ENCODE results near the gene PLB1.

Gene PLB1, protein sequence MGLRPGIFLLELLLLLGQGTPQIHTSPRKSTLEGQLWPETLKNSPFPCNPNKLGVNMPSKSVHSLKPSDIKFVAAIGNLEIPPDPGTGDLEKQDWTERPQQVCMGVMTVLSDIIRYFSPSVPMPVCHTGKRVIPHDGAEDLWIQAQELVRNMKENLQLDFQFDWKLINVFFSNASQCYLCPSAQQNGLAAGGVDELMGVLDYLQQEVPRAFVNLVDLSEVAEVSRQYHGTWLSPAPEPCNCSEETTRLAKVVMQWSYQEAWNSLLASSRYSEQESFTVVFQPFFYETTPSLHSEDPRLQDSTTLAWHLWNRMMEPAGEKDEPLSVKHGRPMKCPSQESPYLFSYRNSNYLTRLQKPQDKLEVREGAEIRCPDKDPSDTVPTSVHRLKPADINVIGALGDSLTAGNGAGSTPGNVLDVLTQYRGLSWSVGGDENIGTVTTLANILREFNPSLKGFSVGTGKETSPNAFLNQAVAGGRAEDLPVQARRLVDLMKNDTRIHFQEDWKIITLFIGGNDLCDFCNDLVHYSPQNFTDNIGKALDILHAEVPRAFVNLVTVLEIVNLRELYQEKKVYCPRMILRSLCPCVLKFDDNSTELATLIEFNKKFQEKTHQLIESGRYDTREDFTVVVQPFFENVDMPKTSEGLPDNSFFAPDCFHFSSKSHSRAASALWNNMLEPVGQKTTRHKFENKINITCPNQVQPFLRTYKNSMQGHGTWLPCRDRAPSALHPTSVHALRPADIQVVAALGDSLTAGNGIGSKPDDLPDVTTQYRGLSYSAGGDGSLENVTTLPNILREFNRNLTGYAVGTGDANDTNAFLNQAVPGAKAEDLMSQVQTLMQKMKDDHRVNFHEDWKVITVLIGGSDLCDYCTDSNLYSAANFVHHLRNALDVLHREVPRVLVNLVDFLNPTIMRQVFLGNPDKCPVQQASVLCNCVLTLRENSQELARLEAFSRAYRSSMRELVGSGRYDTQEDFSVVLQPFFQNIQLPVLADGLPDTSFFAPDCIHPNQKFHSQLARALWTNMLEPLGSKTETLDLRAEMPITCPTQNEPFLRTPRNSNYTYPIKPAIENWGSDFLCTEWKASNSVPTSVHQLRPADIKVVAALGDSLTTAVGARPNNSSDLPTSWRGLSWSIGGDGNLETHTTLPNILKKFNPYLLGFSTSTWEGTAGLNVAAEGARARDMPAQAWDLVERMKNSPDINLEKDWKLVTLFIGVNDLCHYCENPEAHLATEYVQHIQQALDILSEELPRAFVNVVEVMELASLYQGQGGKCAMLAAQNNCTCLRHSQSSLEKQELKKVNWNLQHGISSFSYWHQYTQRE (N-terminal part only)
- total RNA-seq, result 0.26 to 0.60 reads per million in 2 experiments

DNA sequence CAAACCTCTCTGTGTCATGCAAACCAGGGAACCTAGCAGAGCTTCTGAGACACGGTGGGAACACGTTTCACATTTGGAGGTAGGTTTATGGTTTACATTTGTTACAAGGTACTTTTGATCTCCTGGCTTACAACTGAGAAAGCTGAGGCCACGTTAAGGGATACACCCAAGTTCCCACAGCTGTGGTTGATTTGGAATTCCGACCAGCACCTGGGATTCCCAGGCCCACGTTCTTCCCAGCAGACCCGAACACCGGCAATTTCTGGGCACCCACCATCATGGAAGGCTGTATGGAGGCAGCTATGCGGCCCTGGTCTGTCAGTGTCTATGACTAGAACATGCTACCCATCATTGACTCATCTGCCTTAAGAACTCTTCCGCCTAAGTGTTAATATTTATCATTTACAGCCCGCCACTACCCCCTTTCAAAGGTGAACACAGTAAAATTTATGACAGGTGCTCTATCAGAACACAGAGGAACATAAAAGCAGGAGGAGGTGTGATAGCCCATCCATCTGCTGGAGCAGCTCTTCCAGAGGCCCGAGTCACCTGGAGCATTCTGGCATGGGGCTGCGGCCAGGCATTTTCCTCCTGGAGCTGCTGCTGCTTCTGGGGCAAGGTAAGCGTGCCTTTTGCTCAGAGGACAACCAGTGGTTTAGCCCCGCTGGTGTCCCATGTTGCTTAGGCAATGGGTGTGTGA, at the start of gene PLB1:
Gene PLB1 (plus strand): TSS at position 510 of the 700 bp plus-strand sequence. CDS start 55 bp downstream, at position 565.
- DNase-seq (ENCODE audit: low read depth), result no peak

DNA sequence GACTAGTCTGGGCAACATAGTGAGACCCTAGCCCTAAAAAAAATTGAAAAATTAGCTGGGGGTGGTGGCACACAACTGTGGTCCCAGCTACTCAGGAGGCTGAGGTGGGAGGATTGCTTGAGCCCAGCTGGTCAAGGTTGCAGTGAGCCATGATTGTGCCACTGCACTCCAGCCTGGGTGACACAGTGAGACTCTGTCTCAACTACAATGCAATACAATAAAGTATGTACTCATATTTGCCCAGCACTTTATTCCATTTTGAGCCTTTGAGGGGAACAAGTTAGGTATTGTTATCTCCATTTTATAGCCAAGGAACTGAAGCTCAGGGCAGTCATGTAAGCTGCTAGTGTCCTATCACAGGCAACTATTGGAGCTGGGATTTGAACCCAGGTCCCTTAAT, 49.3 kb upstream of the PLB1 start:
- no peak for DNase-seq (ENCODE audit: low read depth)

DNA sequence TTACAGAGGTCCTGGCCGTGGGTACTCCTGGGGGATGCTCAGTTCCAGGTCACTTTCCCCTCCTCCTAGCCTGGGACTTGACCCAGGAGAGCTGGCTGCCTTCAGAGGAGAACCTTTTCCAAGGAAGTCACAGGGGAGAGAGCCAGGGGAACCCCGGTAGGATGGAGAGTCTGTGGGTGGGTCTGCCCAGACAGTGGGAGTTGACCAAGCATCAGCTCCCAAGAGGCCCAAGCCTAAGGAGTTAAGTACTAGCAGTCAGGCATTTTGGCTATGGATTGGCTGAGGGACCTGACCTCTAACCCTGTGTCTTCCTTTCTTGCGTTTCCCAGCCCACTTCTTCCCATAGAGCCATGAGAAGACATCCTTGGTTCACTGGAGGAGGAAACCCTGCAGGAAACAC, 48.8 kb upstream of the PLB1 start:
- DNase-seq (ENCODE audit: low read depth), result no peak

DNA sequence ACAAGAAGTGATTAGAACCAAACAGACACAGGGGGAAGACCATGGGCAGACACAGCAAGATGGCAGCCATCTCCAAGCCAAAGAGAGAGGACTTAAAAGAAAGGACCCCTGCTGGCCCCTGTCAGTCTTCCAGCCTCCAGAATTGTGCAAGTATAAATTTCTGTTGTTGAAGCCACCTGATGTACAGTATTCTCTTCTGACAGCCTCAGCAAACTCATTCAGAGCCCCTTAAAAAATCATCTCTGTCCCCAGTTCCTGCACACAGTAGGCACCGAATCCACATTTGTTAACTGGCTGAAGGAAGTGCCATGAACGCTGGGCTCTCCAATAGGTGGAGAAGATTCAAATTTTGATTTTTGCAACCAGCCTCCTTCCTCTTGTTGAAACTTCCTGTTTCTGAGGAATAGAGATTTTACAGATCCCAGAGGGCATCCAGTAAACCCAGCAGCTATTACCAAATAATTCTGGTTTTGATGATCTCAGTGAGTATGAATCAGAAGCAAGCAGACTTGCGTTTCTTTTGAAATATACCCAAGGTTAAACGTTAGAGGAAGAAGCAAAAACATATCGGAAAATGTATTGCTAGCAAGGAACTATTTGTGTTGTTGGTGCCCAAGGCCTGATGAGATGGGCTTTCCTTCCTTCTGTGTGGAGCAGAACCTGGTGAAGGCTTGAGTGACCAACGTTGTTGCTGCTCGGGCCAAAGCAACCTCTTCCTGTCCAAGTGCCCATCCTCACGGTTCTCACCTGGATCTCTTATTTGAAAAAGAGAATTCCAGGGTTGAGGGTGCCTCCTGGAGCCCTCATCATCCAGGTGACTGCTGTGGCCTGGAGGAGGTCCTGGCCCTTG, 47.7 kb upstream of the PLB1 start:
- no peak for DNase-seq (ENCODE audit: low read depth)

DNA sequence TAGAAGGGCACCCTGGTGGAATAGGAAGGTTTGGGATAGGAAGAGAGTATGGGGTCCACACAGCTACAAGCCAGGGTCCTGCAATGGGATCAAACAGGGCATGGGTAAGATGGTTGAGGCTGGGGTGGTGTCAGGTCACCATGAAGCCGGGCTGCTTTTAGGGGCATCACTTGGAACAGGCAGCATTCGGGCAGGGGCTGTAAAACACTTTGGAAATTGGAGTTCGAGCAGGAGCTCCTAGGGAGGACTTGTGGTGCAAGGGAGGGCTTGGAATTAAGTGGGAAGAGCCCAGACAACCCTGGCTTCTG, 47.1 kb upstream of the PLB1 start:
- DNase-seq (ENCODE audit: low read depth), result no peak

DNA sequence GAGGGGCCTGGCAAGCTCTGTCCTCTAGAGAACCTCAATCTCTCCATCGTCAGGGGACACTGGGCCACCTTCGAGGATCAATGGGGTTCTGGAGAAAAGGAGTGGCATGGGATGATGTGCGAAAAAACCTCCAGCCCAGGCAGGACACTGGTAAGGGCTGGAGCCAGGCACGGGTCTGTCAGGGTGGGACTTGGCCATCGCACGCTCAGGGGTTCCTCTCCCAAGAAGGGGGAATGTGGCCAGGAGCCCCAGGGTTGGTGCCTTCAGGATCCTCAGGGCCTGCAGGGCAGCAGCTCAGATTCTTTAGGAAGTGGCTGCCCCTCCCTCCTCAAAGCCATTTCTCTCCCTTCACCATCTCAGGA, 46.8 kb upstream of the PLB1 start:
- no peak for DNase-seq (ENCODE audit: low read depth)

DNA sequence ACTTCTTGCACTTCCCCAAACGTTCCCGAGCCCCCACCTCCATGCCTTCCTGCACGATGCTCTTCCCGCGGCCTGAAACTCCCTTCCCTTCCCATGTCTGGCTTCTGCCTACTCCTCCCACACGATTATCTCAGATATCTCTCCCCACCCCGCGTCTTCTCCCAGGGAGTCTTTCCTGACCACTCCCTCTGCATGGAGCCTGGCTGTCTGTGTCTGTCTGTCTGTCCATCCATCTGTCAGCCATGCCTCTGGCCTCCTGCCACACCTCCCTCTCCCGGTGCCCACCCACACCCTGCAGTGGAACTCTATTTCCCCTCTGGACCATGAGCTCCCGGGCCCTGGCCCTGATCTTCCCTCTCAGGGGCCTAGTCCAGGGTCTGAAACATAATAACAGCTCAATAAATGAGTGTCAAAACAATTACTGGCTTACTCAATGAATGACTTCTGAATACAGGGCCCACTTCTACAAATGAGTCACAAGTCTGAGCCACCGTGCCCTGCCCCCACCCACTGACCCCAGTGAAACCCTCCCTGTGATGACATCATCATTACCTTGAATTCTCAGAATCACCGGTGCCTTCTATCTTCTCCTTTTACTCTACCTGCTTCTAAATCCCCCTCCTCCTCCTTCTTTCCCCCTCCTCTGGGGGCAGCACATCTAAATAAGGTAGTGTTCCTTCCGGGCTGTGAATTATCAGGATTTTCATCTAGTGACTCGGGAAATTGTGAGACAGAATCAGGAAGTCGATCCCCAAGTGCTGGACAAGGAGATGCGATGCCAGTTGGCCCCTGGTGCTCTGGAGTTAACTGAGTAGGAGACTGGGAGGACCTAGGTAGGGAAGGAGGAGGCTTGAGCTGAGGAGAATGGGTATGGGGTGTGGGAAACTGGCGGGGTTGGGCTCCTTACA, 46.1 kb upstream of the PLB1 start:
- DNase-seq (ENCODE audit: low read depth), result no peak

DNA sequence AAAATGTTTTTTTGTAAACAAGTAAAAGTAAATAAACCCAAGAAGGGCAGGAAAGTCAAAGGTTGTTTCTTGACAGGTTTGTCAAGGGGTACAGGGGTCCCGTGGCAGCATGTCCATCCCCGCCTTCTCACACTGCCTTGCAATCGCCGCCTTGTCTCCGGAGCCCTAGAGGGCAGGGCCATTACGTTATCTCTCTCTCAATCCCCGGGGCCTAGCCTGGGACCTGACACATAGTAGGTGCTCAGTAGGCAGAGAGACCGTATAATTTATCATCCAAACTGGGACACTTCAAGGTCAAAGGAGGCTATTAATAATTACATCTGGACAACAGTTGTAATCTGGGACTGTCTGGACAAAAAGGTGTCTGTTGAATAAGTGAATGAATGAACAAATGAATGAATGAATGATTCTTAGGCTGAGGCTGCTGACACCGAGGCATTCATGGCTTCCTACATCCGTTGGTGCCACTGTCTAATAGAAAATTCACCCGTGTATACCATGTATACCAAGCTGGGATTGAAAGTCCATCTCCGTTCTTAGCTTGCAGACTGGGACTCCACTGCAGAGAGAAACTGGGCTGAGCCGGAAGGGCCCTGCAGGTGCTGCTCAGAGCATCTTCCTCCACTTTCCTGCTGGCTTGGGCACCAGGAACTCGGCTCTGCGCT, 44.8 kb upstream of the PLB1 start:
- no peak for DNase-seq (ENCODE audit: low read depth)

DNA sequence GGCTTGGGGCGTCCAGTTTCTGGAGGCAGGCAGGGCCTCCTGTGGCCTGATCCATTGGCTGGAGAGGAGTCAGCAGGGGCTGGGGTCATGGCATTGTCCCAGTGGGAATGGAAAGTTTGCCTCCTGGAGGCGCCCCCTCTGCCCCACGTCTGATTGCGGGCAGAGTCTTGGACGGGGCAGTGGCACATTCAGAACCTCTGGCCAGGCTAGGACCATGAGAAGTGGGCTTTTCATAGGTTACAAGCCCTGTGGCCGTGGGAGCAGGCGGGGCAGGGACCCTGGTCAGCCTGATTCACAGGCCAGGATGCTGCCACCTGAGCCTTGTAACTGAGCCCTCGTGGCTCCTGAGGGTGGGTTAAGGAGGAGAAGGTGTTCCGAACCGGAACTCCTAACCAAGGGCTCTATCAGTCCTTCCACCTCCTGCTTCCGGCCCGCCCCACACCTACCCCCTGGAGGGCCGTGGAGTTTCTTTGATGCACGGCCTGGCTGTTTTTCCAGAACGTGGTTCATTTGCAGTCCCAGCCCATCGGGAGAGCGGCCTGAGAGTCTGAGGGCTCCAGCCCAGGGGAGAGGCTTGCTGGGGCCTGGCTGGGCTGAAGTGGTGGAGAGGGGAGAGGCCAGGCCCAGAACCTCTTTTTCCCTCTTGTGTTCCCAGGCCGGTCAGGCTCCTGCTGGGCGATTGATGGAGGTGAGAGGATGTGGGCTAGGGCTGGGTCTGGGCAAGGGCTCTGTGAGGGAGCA, 43.9 kb upstream of the PLB1 start:
- DNase-seq (ENCODE audit: low read depth), result no peak

DNA sequence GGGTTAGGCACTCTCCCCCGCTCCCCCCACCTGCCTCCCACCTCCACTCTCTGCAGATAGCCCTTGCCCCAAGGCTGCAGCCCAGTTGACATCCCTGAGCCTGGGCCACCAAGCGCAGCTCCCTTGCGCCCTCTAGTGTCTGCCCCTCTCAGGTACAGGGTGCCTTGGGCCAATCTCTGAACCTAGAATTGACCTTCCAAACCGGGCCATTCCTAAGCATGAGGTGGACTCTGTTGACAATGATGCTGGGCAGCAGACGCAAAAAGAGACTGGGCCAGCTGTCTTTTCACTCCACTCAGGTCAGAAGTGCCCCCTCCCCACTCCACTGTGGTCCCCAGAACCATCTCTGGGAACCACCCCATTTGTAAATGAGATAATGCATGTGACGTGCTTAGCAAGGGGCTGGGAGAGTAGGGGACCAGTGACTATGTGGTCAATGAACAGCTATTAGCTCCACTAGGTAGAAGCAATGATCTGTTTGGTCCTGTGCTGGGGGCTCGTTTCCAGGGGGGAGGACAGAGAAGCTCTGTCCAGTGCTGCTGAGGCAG, 43.3 kb upstream of the PLB1 start:
- DNase-seq (ENCODE audit: low read depth), result peak; percentile 58

DNA sequence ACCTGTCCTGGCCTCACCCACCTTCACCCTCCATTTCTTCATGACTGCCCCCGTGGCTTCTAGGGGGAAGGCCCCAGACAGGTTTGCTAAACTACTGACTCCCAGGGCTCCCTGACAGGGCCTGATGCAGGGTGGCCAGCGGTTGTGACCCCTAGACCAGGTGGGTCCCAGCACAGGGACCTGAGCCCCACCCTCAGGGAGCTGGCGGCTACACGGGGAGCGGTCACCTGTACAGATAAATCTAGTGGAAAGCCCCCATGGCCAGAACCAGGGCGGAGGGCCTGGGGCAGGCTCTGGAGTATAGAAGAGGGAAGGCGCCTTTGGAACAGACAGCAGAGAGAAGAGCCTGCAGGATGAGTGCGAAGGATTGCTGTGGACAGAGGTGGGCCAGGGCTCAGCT, 42.5 kb upstream of the PLB1 start:
- no peak for DNase-seq (ENCODE audit: low read depth)

DNA sequence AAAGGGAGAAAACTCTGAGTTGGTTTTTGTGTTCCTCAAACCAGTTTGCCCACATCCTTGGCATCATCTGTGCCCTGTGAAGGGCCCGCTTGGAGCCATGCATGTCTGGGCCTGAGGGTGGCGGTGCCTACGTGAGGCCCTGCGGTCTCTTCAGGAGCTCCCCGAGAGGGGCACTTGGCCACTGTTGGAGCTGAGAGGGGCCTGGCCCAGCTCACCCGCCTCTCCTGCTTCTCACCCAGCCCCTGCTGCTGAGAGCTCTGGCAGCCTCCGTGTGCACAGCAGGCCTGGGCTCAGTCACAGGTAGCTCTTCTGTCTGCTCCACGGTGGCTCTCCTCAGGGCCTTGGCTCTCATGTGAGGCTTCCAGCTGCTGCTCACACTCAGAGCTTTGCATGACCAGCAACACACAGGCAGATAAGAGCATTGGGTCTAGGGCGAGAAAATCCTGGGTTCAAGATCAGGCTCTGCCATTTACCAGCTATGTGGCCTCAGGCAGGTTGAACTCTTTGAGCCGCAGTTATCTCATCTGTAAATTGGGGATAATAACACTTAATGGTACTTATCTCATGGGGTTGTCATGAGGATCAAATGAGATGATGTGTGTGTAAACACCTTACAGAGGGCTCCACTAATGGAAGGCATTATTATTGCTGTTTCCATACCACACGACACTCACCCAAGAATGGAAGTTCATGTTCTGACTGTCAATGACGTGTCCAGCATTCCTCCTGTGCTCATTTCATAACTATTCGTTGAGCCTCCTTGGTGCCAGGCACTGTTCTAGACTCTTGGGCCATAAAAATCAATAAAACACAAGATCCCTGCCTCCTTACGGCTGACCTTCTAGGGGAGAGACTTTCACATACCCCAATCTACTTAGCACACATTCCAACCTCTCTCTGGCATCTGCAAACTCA, 41.6 kb upstream of the PLB1 start:
- DNase-seq (ENCODE audit: low read depth), result no peak

DNA sequence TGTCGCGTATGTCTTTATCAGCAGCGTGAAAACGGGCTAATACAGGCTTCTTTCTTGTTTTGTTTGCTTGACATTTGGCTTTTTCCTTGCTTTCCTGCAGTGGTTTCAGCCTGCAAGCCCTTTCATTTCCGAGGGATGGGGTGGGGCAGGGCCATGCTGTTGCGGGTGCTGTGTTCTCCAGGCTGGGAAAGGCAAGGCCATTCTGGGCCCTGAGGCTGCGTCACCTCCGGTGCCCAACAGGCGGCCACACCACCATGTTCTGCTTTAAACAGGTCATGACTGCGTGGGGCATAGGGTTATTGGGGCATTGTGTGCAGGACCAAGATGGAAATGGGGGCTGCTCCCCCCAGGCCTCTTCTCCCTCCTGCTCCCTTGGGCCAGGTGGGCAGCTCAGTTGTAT, 38.6 kb upstream of the PLB1 start:
- DNase-seq (ENCODE audit: low read depth), result no peak

DNA sequence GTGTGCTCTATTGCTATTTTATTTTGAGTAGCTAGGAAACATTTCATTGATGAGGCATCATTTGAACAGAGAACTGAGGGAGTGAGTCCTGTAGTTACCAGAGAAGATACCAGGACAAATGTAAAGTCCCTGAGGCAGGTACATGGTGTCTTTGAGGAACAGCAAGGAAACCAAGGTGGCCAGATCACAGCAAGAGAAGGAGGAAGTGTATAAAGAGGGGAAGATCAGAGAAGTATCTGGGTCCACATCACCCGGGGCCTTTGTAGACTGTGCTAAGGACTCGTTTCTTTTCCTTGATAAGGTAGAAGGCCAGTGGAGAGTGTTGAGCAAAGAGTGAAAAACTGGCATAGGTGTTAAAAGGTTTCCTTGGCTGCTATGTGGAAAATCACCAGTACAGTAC, 34.8 kb upstream of the PLB1 start:
- no peak for DNase-seq (ENCODE audit: low read depth)

DNA sequence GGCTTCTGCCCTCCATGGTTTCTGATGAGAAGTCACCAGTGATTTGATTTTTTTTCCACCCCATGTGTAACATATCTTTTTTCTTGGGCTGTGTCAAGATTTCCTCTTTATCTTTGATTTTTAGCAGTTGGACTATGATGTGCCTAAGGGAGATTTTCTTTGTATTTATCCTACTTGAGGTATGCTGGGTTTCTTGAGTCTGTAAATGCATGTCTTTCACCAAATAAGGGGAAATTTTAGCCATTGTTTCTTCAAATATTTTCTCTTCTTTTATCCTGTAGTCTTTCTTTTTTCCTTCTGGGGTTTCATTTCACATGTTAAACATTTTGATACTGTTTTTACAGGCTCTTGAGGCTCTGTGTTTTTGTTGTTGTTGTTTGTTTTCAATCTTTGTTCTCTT, 33.7 kb upstream of the PLB1 start:
- no peak for DNase-seq (ENCODE audit: low read depth)

DNA sequence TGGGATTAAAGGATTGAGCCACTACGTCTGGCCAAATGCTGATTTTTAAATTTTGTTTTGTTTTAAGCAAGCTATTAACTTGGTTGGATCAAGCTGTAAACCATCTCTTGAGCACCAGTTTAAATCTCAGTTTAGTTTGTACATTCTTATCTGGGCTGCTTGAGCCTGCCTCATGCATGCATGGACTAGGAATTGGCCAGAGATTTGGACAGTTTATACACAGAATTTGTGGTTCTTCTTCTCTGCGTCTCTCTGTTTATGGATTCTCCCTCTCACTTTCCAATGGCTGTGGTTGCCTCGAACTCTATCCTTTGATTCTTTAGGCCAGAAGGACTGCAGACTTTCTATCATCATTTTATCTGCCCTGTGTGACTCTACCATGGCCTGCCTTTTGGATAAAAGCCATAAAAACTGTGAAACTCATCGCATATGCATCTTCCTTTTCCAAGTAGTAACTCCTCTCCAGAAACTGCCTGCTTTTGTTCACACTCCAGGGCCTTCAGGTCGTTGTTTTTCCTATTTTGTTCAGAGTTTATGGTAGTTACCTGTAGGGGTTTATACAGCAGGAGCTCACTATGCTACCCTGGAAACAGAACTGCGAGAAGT, 32.5 kb upstream of the PLB1 start:
- no peak for DNase-seq (ENCODE audit: low read depth)

DNA sequence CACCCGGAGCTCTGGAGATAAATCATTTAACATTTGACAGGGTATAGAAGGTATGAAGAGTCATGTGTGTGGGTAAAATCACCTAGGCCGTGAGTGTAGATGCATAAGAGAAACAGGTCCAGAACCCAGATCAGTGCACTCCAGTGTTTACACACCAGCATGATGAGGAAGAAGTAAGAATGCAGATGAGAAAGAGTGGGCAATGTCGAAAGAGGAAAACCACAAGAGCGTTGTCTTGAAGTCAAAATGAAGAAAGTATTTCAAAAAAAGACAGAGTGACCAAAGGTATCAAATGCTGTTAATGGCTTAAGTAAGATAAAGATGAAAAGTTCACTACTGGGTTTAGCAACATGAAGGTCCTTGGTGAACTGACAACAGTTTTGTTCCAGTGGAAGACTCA, 32.0 kb upstream of the PLB1 start:
- DNase-seq (ENCODE audit: low read depth), result no peak

Measured in T follicular helper cell (primary cell).